ENCODE data around the gene FAM50B. TPM values are rescaled to one million over a fixed set of nuclear protein-coding genes. Genes with fewer than 3 reads are reported as not detected.
A peak's percentile ranks its signal among the peaks of the same experiment; 100 is the strongest.

Gene FAM50B
- total and polyA plus RNA-seq, 2 of the 4 experiments (the other 2 are of a cell fraction), result 4.1 to 7.4 TPM

GRCh38 chr6:3825851-3826581 lies 23.2 kb upstream of the FAM50B start:
- Histone ChIP-seq H3K4me3 (ENCODE audit: insufficient read depth, low read depth, low read length) (no peak overlapping the region; the same call in 1 of the 2 replicates), H3K27ac (ENCODE audit: insufficient read depth, low read length) (peak overlapping the region; percentile 97), H2BK5ac (ENCODE audit: low read depth, low read length, poor library complexity, severe bottlenecking) (peak overlapping the region; percentile 96), H2AFZ (replicated peaks; ENCODE audit: low read length, poor library complexity) (peak overlapping the region; percentile 81), H4K20me1 (ENCODE audit: insufficient read depth, low read length) (no peaks in the 10 kb centered on the region), H3K4ac (ENCODE audit: low read depth, low read length) (peak overlapping the region; percentile 99), H2AK5ac (ENCODE audit: low read depth, low read length) (peak overlapping the region; percentile 100), H4K8ac (ENCODE audit: low read depth in 2 of 2, low read length in 2 of 2) (peak overlapping the region; percentile 95), H3K23ac (ENCODE audit: low read depth, low read length) (peak overlapping the region; percentile 94), H3K9me3 (ENCODE audit: control insufficient read depth, insufficient read depth, low read length) (no peaks in the 10 kb centered on the region), H3K9me1 (ENCODE audit: insufficient read depth, low read length) (peaks cover 28% of the 10 kb centered on the region), H4K5ac (ENCODE audit: low read depth, low read length) (peak overlapping the region; percentile 86), H3K4me2 (ENCODE audit: low read depth, low read length) (peak overlapping the region; percentile 51), H2BK15ac (ENCODE audit: low read depth, low read length) (peak overlapping the region; percentile 96), H3K79me1 (ENCODE audit: low read depth in 1 of 2, low read length in 2 of 2) (no peaks in the 10 kb centered on the region), H3K36me3 (ENCODE audit: control insufficient read depth, insufficient read depth, low read length) (no peaks in the 10 kb centered on the region), H2AK9ac (replicated peaks; ENCODE audit: low read depth, low read length, poor library complexity) (peak overlapping the region; percentile 71), H3K4me1 (ENCODE audit: control insufficient read depth, insufficient read depth, low read length) (peaks cover 11% of the 10 kb centered on the region), H3K56ac (ENCODE audit: extremely low read depth, insufficient read depth, low read length) (peak overlapping the region; percentile 95), H3K27me3 (ENCODE audit: control insufficient read depth, insufficient read depth, low read length) (no peaks in the 10 kb centered on the region), H3K18ac (ENCODE audit: low read depth, low read length) (peak overlapping the region; percentile 93), H2BK20ac (ENCODE audit: low read depth, low read length) (peak overlapping the region; percentile 99), H3K9ac (ENCODE audit: low read depth, low read length) (peak overlapping the region; percentile 66), H4K91ac (ENCODE audit: insufficient read depth, low read depth, low read length) (peak overlapping the region; percentile 99), H3K14ac (replicated peaks; ENCODE audit: low read depth, low read length) (peak overlapping the region; percentile 90), H2BK120ac (ENCODE audit: low read depth, low read length) (peak overlapping the region; percentile 99)
- 20% methylated on average over 4 of the region's 15 CpGs; no CpG with 5 or more reads in 1 of the 2 experiments for WGBS, 2 experiments (ENCODE audit: extremely low coverage in 2 of 2, insufficient read length in 1 of 2)
- peak; percentile 97 for DNase-seq
- ChIA-PET CTCF (interaction anchor here (1.1 to 1.4 kb wide), 2 partner anchors 22 to 48 kb away, joined by 4 to 5 read pairs; no protein-coding TSS in a partner anchor), POLR2A (ENCODE audit: unreplicated experiment) (interaction anchor here (0.7 to 0.9 kb wide), 2 partner anchors 11 to 16 kb away, joined by 3 to 6 read pairs; no protein-coding TSS in a partner anchor)
- dilution Hi-C loops (cut with HindIII; ENCODE audit: low sequenced_read_pairs, unreplicated experiment) (no loop called here), in situ Hi-C loops (cut with MboI; ENCODE audit: low sequenced_read_pairs) (no loop called here), intact Hi-C loops (cut with micrococcal nuclease) (loop anchor here (5.0 kb wide), 1 partner anchor 74 kb away; the partner anchor contains the start of gene PXDC1)
- no peak for TF ChIP-seq POLR2A (IDR thresholded peaks at IDR 0.05; ENCODE audit: low read depth, low read length)
- peak; percentile 53; the same call in 1 of the 2 replicates for TF ChIP-seq CEBPB (IDR thresholded peaks at IDR 0.05; ENCODE audit: low read depth, low read length)
- peak; percentile 17; the same call in 1 of the 2 replicates for TF ChIP-seq MXI1 (IDR thresholded peaks at IDR 0.05; ENCODE audit: borderline replicate concordance, low read depth, low read length)
- peak; percentile 66 for TF ChIP-seq FOS (IDR thresholded peaks at IDR 0.05; ENCODE audit: low read depth, low read length)
- peak; percentile 27; the same call in 1 of the 2 replicates for TF ChIP-seq RAD21 (IDR thresholded peaks at IDR 0.05; ENCODE audit: low read length)
- BruUV-seq (replicated peaks), result no TSS peak
- ATAC-seq (ENCODE audit: low read depth), result peak; percentile 98

Data from IMR-90 (cell line).